Measurements from ENCODE around the gene ATG5.
"Not testable (repeated sequence)": the region's sequence is repeated elsewhere in the genome, so short reads cannot be mapped to it uniquely, and the experiment has no call there.

ATG5 gene

DNA sequence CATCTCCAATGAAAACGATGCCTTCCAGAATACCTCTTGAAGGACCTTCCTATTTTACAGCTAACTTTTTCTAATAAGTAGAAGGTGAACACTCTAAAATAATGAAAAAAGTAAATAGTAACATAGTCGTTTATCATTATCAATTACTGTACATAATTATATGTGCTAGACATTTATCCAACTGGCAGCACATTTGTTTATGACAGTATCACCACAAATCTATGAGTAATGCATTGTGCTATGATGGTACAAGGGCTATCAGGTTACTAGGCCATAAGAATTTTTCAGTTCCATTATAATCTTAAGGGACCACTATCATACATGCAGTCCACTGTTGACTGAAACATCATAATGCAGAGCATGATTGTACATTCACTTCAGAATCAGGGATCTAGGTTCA is 68.4 kb downstream of the ATG5 start:
- Mint-ChIP-seq H3K27me3 (no peaks in the 10 kb centered on the region), H3K4me1 (ENCODE audit: low read depth) (peaks cover 32% of the 10 kb centered on the region)
- DNase-seq, result no peak

DNA sequence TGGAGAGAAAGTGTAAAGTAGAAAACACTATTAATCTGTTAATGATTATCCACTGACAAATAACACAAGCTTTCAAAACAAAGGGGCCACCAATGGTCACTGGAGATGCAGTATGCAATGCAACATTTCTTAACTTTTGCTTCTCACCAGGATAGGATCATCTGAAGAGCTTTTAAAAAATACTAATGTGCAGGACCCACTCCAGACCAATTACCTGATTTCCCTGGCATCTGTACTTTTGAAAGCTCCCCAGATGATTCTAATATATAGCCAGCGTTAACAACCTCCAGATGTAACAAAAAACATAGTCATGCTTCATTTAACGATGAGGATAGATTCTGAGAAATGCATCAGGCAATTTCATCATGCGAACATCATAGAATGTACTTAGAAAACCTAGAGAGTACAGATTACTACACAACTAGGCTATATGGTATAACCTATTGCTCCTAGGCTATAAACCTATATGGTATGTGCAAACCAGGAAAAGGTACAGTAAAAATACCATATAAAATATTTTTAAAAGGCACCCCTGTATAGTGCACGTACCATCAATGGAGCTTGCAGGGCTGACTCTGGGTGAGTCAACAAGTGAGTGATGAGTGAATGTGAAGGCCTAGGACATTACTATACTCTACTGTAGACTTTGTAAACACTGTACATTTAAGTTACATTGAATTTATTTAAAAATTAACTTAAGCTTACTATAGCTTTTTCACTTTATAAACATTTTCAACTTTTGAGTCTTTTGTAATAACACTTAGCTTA is 69.2 kb downstream of the ATG5 start:
- Mint-ChIP-seq H3K4me1 (ENCODE audit: low read depth) (peaks cover 34% of the 10 kb centered on the region), H3K9me3 (no peaks in the 10 kb centered on the region), H3K4me3 (no peak overlapping the region), H3K27ac (no peak overlapping the region), H3K36me3 (ENCODE audit: low read depth) (peaks cover 28% of the 10 kb centered on the region), H3K27me3 (no peaks in the 10 kb centered on the region)
- DNase-seq, result no peak

More for the DNA sequence above, 68.4 kb downstream of the ATG5 start:
- H3K9me3 Mint-ChIP-seq, result no peaks in the 10 kb centered on the region
- H3K36me3 Mint-ChIP-seq (ENCODE audit: low read depth), result peaks cover 32% of the 10 kb centered on the region
- no peak overlapping the region for H3K4me3 Mint-ChIP-seq
- no peak overlapping the region for H3K27ac Mint-ChIP-seq

DNA sequence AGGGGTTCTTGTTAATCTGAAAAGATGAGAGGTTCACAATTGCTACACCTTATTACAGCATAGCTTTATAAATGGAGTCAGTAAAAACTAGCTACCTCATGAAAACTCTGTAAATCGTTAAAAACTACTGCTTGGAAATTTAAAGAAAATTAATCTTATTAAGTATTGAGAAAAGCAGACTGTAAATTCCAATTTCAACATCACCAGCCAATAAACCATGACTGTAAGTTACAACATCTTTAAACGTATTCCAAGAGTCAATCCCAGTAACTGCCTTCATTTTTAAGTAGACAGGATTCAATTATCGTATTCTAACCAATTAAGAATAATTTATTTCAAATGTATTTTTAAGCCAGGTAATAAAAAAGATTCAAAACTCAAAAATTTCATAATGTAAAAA is 70.3 kb downstream of the ATG5 start:
- DNase-seq, result no peak
- Mint-ChIP-seq H3K9me3 (no peaks in the 10 kb centered on the region), H3K36me3 (ENCODE audit: low read depth) (peaks cover 24% of the 10 kb centered on the region), H3K4me1 (ENCODE audit: low read depth) (peaks cover 37% of the 10 kb centered on the region), H3K27me3 (no peaks in the 10 kb centered on the region), H3K4me3 (no peak overlapping the region), H3K27ac (no peak overlapping the region)

DNA sequence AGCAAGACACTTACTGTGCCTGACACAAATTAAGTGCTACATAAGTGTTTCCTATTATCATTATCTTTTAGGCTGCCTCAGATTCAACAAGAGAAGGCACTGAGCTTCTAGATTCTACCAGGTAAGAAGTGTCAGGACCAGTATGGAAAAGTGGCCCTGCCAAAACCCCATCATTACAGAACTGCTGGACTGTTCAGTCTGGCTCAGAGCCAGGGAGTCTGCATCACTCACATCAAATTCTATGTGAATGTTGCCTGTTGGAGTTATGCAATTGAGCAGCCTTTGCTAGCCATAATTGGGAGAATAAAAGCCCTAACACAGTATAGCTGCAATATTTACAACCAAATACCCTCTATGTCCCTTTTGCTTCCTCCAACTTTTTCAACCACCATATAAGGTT is 70.9 kb downstream of the ATG5 start:
- Mint-ChIP-seq H3K4me1 (ENCODE audit: low read depth) (peaks cover 42% of the 10 kb centered on the region), H3K9me3 (no peaks in the 10 kb centered on the region), H3K27me3 (no peaks in the 10 kb centered on the region), H3K36me3 (ENCODE audit: low read depth) (peaks cover 17% of the 10 kb centered on the region), H3K4me3 (no peak overlapping the region), H3K27ac (no peak overlapping the region)
- DNase-seq, result no peak

DNA sequence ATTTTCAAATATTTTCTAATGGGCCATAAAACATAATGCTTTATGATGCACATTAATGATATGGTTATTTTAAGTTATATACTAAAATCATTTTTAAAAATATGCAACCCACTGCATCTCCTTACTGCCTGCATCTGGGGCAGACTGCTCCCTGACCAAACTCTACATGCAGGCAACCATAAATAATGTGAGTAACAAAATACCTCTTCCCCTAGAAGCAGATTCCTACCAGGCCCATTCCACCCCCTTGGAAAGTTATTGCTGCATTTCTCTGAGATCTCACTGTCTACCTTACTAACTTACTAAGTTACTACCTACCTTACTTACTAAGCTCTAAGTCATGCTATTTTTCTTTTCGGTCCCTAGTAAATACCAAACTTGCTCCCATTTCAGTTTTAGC is 71.8 kb downstream of the ATG5 start:
- Mint-ChIP-seq H3K36me3 (ENCODE audit: low read depth) (peaks cover 23% of the 10 kb centered on the region), H3K27me3 (no peaks in the 10 kb centered on the region), H3K4me3 (no peak overlapping the region), H3K9me3 (no peaks in the 10 kb centered on the region), H3K4me1 (ENCODE audit: low read depth) (peaks cover 42% of the 10 kb centered on the region), H3K27ac (no peak overlapping the region)
- no peak for DNase-seq

DNA sequence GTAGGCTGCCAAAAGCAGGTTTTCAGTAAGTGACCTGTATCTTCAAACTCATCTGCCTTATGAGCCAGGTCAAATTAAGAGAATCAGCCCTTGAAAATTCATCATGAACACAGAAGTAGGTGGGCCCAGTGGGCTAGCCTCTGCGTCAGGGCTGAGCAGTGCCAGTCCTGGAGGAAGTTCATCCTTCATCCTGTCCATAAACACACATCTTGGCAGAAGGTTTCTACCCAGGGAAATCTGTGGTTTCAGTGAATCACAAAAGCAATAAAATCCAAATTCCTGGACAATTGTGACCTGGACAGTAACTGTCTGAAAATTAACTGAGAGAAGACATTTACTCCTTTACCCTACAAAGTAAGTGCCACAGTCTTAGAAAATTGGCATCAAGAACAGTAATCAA is 72.4 kb downstream of the ATG5 start:
- H3K9me3 Mint-ChIP-seq, result no peaks in the 10 kb centered on the region
- peaks cover 27% of the 10 kb centered on the region for H3K36me3 Mint-ChIP-seq (ENCODE audit: low read depth)
- peak overlapping the region; percentile 55 for H3K27ac Mint-ChIP-seq
- no peaks in the 10 kb centered on the region for H3K27me3 Mint-ChIP-seq
- H3K4me3 Mint-ChIP-seq, result no peak overlapping the region
- peaks cover 44% of the 10 kb centered on the region for H3K4me1 Mint-ChIP-seq (ENCODE audit: low read depth)
- DNase-seq, result no peak

DNA sequence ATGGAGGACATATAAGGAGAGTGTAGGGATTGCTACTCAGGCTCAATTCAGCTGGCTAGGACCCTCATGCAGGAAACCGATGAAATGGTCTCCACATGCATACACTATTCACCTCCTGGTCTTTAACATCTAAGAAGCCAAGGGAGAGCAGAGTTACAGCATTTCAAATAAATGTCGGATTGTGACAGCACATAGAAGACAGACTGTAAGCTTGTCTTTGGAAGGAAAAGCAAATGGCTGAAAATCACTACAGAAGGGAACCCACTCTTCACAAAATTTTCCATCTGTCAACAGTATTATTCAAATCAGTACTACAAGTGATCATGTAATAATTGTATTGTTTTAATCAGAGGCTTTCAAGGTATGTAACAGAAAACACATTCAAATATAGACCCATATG is 72.9 kb downstream of the ATG5 start:
- Mint-ChIP-seq H3K9me3 (no peaks in the 10 kb centered on the region), H3K27me3 (no peaks in the 10 kb centered on the region), H3K27ac (peak overlapping the region; percentile 55), H3K4me1 (ENCODE audit: low read depth) (peaks cover 43% of the 10 kb centered on the region), H3K4me3 (no peak overlapping the region), H3K36me3 (ENCODE audit: low read depth) (peaks cover 26% of the 10 kb centered on the region)
- DNase-seq, result no peak

DNA sequence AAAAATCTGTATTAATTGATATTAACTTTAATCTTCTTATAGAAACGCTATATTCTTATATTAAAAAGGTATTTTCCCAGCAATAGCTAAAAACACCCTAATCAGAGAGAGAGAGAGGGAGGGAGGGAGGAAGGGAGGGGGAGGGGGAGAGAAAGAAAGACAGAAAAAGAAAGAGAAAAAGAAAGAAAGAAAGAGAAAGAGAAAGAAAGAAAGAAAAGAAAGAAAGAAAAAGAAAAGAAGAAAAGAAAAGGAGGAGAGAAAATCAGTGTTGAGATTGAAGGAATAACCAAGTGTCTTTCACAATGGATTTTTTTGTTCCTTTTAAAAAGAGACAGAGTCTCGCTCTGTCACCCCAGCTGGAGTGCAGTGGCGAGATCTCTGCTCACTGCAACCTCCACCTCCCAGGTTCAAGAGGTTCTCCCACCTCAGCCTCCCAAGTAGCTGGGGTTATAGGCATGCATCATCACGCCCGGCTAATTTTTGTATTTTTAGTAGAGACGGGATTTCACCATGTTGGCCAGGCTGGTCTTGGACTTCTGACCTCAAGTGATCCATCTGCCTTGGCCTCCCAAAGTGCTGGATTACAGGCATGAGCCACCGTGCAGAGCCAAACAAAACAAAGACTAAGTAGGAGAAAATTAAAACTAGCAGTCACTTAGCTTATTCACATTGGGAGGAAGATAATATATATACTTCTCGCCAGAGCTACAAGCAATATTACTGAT is 73.9 kb downstream of the ATG5 start:
- not testable (repeated sequence) for H3K9me3 Mint-ChIP-seq, H3K4me3 Mint-ChIP-seq, DNase-seq, H3K27ac Mint-ChIP-seq, H3K27me3 Mint-ChIP-seq
- H3K36me3 Mint-ChIP-seq (ENCODE audit: low read depth), result peaks cover 35% of the 10 kb centered on the region
- H3K4me1 Mint-ChIP-seq (ENCODE audit: low read depth), result peaks cover 48% of the 10 kb centered on the region

DNA sequence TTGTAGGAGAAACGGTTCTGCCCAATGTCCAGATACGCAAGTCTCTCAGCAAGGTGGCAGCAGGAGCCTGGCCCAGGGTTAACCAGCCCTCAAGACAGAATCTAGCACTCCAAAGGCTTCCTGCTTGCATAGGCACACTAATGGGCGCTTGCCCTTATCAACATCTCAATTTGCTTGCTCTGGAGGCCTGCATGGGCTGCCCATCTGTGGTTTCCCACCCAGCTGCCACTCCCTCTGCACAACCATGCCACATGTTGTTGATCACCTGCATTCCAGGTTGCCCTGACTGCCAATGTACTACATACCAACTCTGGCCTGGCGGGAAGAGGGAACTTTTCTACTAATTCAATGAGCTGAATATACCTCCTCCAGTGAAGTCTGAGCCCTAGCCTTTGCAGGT is 74.6 kb downstream of the ATG5 start:
- Mint-ChIP-seq H3K27ac (no peak overlapping the region), H3K9me3 (no peaks in the 10 kb centered on the region), H3K36me3 (ENCODE audit: low read depth) (peaks cover 37% of the 10 kb centered on the region)

DNA sequence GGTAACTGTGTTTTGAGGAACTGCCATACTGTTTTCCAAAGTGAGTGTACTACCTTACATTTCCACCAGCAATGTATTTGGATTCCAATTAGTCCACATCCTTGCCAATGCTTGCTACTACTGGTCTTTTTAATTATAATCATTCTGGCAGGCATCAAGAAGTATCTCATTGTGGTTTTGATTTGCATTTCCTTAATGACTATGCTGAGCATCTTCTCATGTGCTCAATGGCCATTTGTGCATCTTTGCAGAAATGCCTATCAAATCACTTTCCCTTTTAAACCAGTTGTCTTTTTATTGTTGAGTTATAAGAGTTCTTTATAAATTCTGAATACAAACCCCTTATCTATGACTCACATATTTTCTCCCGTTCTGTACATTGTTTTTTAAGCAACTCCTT is 75.9 kb downstream of the ATG5 start:
- Mint-ChIP-seq H3K9me3 (no peaks in the 10 kb centered on the region), H3K27me3 (no peaks in the 10 kb centered on the region), H3K4me1 (ENCODE audit: low read depth) (peaks cover 56% of the 10 kb centered on the region), H3K4me3 (no peak overlapping the region), H3K27ac (no peak overlapping the region), H3K36me3 (ENCODE audit: low read depth) (peaks cover 46% of the 10 kb centered on the region)
- no peak for DNase-seq

More for the DNA sequence above, 74.6 kb downstream of the ATG5 start:
- H3K27me3 Mint-ChIP-seq, result no peaks in the 10 kb centered on the region
- DNase-seq, result no peak
- peaks cover 48% of the 10 kb centered on the region for H3K4me1 Mint-ChIP-seq (ENCODE audit: low read depth)
- no peak overlapping the region for H3K4me3 Mint-ChIP-seq

DNA sequence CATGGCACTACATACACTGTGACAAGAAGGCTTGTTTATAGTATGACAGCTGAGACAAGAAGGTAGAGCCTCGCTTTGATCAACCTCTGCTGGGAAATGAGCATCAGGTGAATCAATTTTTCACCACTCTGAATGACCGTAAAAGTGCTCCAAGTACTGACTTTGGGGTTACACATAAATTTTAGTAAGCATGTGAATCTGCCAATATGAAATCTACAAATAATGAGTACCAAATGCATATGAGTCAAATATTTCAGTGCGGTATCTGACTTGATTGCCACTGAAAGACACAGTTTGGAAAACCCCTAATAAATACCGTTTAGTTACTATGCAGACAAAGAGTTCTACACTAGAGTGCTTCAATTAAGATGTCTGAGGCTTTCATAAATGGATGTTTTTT is 77.8 kb downstream of the ATG5 start:
- DNase-seq, result no peak
- no peaks in the 10 kb centered on the region for H3K27me3 Mint-ChIP-seq
- H3K4me3 Mint-ChIP-seq, result peak overlapping the region; percentile 15
- peak overlapping the region; percentile 91 for H3K27ac Mint-ChIP-seq
- peaks cover 55% of the 10 kb centered on the region for H3K36me3 Mint-ChIP-seq (ENCODE audit: low read depth)
- peaks cover 44% of the 10 kb centered on the region for H3K4me1 Mint-ChIP-seq (ENCODE audit: low read depth)
- H3K9me3 Mint-ChIP-seq, result no peaks in the 10 kb centered on the region

DNA sequence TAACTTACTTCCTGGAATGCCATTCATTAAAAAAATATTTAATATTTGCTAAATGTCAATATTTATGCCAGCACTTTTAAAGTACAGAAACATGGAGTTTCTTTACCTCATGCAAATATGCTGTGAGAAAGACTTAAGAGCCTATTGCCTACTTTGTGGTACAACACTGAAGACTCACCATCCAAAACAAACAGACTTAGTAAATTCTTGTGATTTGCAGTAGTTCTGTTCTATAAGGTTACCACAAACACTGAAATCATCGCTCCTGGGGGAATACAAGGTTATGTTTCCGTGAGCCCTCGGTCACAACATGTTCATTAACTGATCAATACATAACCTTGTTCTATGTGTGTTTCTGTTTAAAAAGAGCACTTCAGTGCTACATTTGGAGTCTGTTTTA is 78.3 kb downstream of the ATG5 start:
- Mint-ChIP-seq H3K4me3 (peak overlapping the region; percentile 15), H3K27me3 (no peaks in the 10 kb centered on the region), H3K36me3 (ENCODE audit: low read depth) (peaks cover 54% of the 10 kb centered on the region), H3K9me3 (no peaks in the 10 kb centered on the region), H3K27ac (peak overlapping the region; percentile 91), H3K4me1 (ENCODE audit: low read depth) (peaks cover 39% of the 10 kb centered on the region)
- DNase-seq, result no peak

DNA sequence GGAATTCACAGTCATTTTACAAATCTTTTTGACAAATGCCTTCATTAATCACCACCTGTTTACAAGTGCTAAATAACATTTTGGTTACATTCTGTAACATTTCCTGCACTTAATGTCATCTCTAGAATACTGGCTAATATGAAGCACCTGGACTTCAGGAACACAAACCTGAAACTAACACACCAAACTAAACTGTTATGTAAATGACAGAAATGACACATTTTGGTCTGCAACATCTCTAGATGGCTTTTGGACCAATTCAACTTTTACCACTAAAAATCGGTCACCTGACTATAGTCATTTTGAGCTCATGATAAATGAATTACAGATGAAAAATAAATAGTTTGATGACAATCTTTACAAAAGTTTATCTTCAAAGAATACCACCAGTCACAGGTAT is 80.6 kb downstream of the ATG5 start:
- no peak overlapping the region for H3K27ac Mint-ChIP-seq

DNA sequence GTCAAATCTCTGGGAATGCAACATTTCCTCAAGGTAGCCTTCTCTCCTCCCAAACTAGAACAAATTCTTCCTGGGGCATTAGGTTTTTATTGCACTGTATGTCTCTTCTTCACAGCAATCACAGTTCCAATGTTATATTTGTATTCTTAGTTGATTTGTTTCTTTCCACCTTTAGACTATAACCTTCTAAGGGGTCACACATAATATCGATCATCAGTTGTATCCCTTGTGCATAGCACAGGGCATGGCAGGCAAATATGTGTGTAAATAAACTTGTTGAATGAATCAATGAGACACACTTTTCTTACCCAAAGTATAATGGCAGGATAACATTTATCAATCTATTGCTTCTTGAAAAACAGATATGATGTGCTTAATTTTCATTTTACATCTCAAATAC is 81.0 kb downstream of the ATG5 start:
- peaks cover 59% of the 10 kb centered on the region for H3K36me3 Mint-ChIP-seq (ENCODE audit: low read depth)
- H3K9me3 Mint-ChIP-seq, result no peaks in the 10 kb centered on the region
- DNase-seq, result no peak
- H3K4me1 Mint-ChIP-seq (ENCODE audit: low read depth), result peaks cover 26% of the 10 kb centered on the region
- no peak overlapping the region for H3K27ac Mint-ChIP-seq
- H3K27me3 Mint-ChIP-seq, result no peaks in the 10 kb centered on the region
- no peak overlapping the region for H3K4me3 Mint-ChIP-seq

More for the DNA sequence above, 80.6 kb downstream of the ATG5 start:
- Mint-ChIP-seq H3K4me1 (ENCODE audit: low read depth) (peaks cover 30% of the 10 kb centered on the region), H3K4me3 (no peak overlapping the region), H3K36me3 (ENCODE audit: low read depth) (peaks cover 60% of the 10 kb centered on the region), H3K27me3 (no peaks in the 10 kb centered on the region), H3K9me3 (no peaks in the 10 kb centered on the region)
- DNase-seq, result no peak

DNA sequence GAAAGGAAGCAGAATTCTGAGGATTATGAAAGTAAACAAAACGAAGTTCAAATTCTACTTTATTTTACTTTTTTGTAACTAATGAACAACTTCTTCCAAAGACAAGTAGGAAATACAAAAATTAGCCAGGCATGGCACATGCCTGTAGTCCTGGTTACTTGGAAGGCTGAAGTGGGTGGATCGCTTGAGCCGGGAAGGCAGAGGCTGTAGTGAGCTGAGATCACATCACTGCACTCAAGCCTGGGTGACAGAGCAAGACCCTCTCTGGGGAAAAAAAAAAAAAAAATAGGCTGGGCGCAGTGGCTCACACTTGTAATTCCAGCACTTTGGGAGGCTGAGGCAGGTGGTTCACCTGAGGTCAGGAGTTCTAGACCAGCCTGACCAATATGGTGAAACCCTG is 82.3 kb downstream of the ATG5 start:
- Mint-ChIP-seq H3K36me3 (ENCODE audit: low read depth) (peaks cover 53% of the 10 kb centered on the region), H3K4me1 (ENCODE audit: low read depth) (peaks cover 23% of the 10 kb centered on the region), H3K27me3 (no peaks in the 10 kb centered on the region), H3K4me3 (no peak overlapping the region), H3K27ac (no peak overlapping the region), H3K9me3 (no peaks in the 10 kb centered on the region)
- DNase-seq, result no peak

Data from activated T-cell treated with anti-CD3 and anti-CD28 coated beads, Interleukin-2, amount 50 U/mL, for 24 hours (primary cell).